ENCODE results near the gene THEM5.

- TF ChIP-seq CTCF (IDR thresholded peaks at IDR 0.05) = no peak
- TF ChIP-seq POLR2A (IDR thresholded peaks at IDR 0.05) = no peak
Observed at GRCh38 chr1:151837884-151838221, 15.7 kb downstream of the THEM5 start.

Data from uterus (tissue), 2 donors.